Stimulated activated CD8-positive, alpha-beta memory T cell treated with anti-CD3 and anti-CD28 coated beads, Interleukin-12 subunit alpha, Interleukin-12 subunit beta, amount 100 ng/mL, for 24 hours (primary cell): ENCODE measurements around the gene TBCCD1.
"Not testable (repeated sequence)": the region's sequence is repeated elsewhere in the genome, so short reads cannot be mapped to it uniquely, and the experiment has no call there.

Experiments
- DNase-seq: peaks from one replicate; pipeline ENCODE4 v3.0.0-alpha.2; 2020; ENCODE audit errors: extremely low read depth

Gene TBCCD1

GRCh38 chr3:186549497-186549896, 17.6 kb downstream of the TBCCD1 start:
- no peak for DNase-seq

GRCh38 chr3:186544281-186544680, 22.9 kb downstream of the TBCCD1 start, which contains the start of gene CRYGS:
Gene CRYGS, minus strand, starts transcription at chr3:186544380. Its CDS starts 54 bp downstream, at chr3:186544326.
- no peak for DNase-seq

- no peak for DNase-seq
Measured at GRCh38 chr3:186540835-186541226, 26.3 kb downstream of the TBCCD1 start.

- DNase-seq, result peak; percentile 42
Measured at GRCh38 chr3:186540221-186540834, 26.8 kb downstream of the TBCCD1 start.

GRCh38 chr3:186538779-186539178, 28.4 kb downstream of the TBCCD1 start:
- no peak for DNase-seq

- DNase-seq, result no peak
Measured at GRCh38 chr3:186536883-186537844, 30.0 kb downstream of the TBCCD1 start.

GRCh38 chr3:186534113-186534669, 32.9 kb downstream of the TBCCD1 start:
- DNase-seq, result no peak

- no peak for DNase-seq
Measured at GRCh38 chr3:186532598-186533072, 34.5 kb downstream of the TBCCD1 start.

- not testable (repeated sequence) for DNase-seq
Measured at GRCh38 chr3:186531694-186532093, 35.4 kb downstream of the TBCCD1 start.

GRCh38 chr3:186530415-186530814, 36.7 kb downstream of the TBCCD1 start:
- no peak for DNase-seq

GRCh38 chr3:186529201-186529999, 37.7 kb downstream of the TBCCD1 start:
- DNase-seq, result no peak

GRCh38 chr3:186526256-186526606, 40.9 kb downstream of the TBCCD1 start:
- DNase-seq, result no peak

- no peak for DNase-seq
Measured at GRCh38 chr3:186525369-186526255, 41.5 kb downstream of the TBCCD1 start.

GRCh38 chr3:186524616-186525015, 42.5 kb downstream of the TBCCD1 start:
- no peak for DNase-seq

GRCh38 chr3:186523434-186523833, 43.7 kb downstream of the TBCCD1 start:
- no peak for DNase-seq

GRCh38 chr3:186523022-186523421, 44.1 kb downstream of the TBCCD1 start:
- DNase-seq, result no peak

- DNase-seq, result no peak
Measured at GRCh38 chr3:186520957-186521842, 45.9 kb downstream of the TBCCD1 start.

- no peak for DNase-seq
Measured at GRCh38 chr3:186520431-186520830, 46.7 kb downstream of the TBCCD1 start.

- DNase-seq, result peak; percentile 33
Measured at GRCh38 chr3:186519021-186519658, 48.0 kb downstream of the TBCCD1 start.
